ENCODE data around the gene ELF3. TPM values are rescaled to one million over a fixed set of nuclear protein-coding genes. Genes with fewer than 3 reads are reported as not detected.

The ELF3 gene
- total and polyA plus RNA-seq, 10 of the 15 experiments (the other 5 are each of a cell fraction or from before 2014, with no cell fraction given) = 0.07 to 14.3 (median 0.58) TPM; not detected in 1

GRCh38 chr1:201970334-201971159, 39.8 kb upstream of the ELF3 start (continued):
- TF ChIP-seq NRF1 (conservative IDR thresholded peaks at IDR 0.05; ENCODE audit: low read depth, low read length) = no peak

- intact Hi-C loops (cut with micrococcal nuclease; ENCODE audit: unreplicated experiment) (loop anchor here (2.0 kb wide), 1 partner anchor 27 kb away; the partner anchor contains the start of gene TIMM17A), in situ Hi-C loops (cut with MboI) (no loop called here)
- WGBS (ENCODE audit: insufficient coverage, insufficient replicate concordance, low lambda C conversion rate, missing lambda C conversion rate) = 8% methylated on average over 17 of the region's 31 CpGs
- no peak for DNase-seq (ENCODE audit: low read depth, low spot score)
- H3K9me3 ChIP-seq (replicated peaks; ENCODE audit: control insufficient read depth, insufficient read depth, low read length) = no peaks in the 10 kb centered on the region
- H3K9ac ChIP-seq (ENCODE audit: control insufficient read depth, insufficient read depth, low read length) = peak overlapping the region; percentile 80; the same call in 1 of the 2 replicates
- BruUV-seq (replicated peaks) = no TSS peak
- H3K27me3 ChIP-seq (replicated peaks in 1 of 2; ENCODE audit: control insufficient read depth in 2 of 2, insufficient read depth in 2 of 2, low read length in 1 of 2) = 0 out of 4 replicates have a peak, but pooled peaks cover 0 to 2% of the 10 kb centered on the region in 2 experiments
- H2AFZ ChIP-seq (ENCODE audit: control insufficient read depth, low read depth, low read length) = peak overlapping the region; percentile 37
- peak; percentile 19; the same call in 2 of the 3 replicates for ATAC-seq
- H3K4me3 ChIP-seq = peak overlapping the region; percentile 82
- no peak overlapping the region for H3K27ac ChIP-seq (ENCODE audit: control insufficient read depth, insufficient read depth)
- CTCF ChIA-PET = interaction anchor here (0.5 to 3.3 kb wide), 6 partner anchors 9 to 136 kb away, joined by 3 to 18 read pairs (median 7); no protein-coding TSS in a partner anchor
- H3K79me2 ChIP-seq (ENCODE audit: control insufficient read depth, insufficient read depth, low read length) = peaks cover 22% of the 10 kb centered on the region
- RAD21 ChIA-PET (ENCODE audit: unreplicated experiment) = interaction anchor here (0.9 to 1.4 kb wide), 2 partner anchors 28 to 86 kb away, joined by 4 to 5 read pairs; partner anchors contain the start of gene ELF3
- no peak for TF ChIP-seq SMC3 (IDR thresholded peaks at IDR 0.05; ENCODE audit: borderline replicate concordance, low read length)
- peak; percentile 39 to 51; a peak in 2 of 4 replicates for TF ChIP-seq BHLHE40 (IDR thresholded peaks at IDR 0.05; ENCODE audit: borderline replicate concordance in 1 of 2, low read depth in 2 of 2, low read length in 1 of 2)
- no peak for TF ChIP-seq NFXL1 (IDR thresholded peaks at IDR 0.05; ENCODE audit: borderline replicate concordance)
- TF ChIP-seq RAD21 (IDR thresholded peaks at IDR 0.05; ENCODE audit: insufficient read depth, low read depth, low read length) = no peak
- TF ChIP-seq EGR1 (IDR thresholded peaks at IDR 0.05; ENCODE audit: borderline replicate concordance in 1 of 2, low read depth in 2 of 2, low read length in 2 of 2) = peak in 1 of 2 experiments; percentile 90; a peak in 2 of 3 replicates
- no peak for TF ChIP-seq HDAC6 (IDR thresholded peaks at IDR 0.05; ENCODE audit: unreplicated experiment)
- TF ChIP-seq RUNX3 (IDR thresholded peaks at IDR 0.05; ENCODE audit: low read length) = 0 out of 2 replicates have a peak, but pooled peaks have one; percentile 4
- no peak for TF ChIP-seq SIX5 (IDR thresholded peaks at IDR 0.05; ENCODE audit: low read depth, low read length, severe bottlenecking)
- 0 out of 2 replicates have a peak, but pooled peaks have one; percentile 3 for TF ChIP-seq SMARCA5 (IDR thresholded peaks at IDR 0.05)
- H4K20me1 ChIP-seq (ENCODE audit: control insufficient read depth, insufficient read depth) = no peaks in the 10 kb centered on the region
- FAIRE-seq = no peak
- H3K4me2 ChIP-seq (ENCODE audit: control insufficient read depth, insufficient read depth) = peak overlapping the region; percentile 79
- no peaks in the 10 kb centered on the region for H3K36me3 ChIP-seq (ENCODE audit: control insufficient read depth in 2 of 2, insufficient read depth in 2 of 2, low read length in 1 of 2)
- SMC1A ChIA-PET (ENCODE audit: uncharacterized antibody, unreplicated experiment) = interaction anchor here (1.3 to 1.6 kb wide), 3 partner anchors 10 to 16 kb away, joined by 4 to 7 read pairs (median 5); no protein-coding TSS in a partner anchor
- POLR2A ChIA-PET = no interaction called here
- peaks cover 3% of the 10 kb centered on the region for H3K4me1 ChIP-seq (ENCODE audit: control insufficient read depth, insufficient read depth, low read length)
Observed at GRCh38 chr1:201982082-201982622, 28.2 kb upstream of the ELF3 start.
